ENCODE data around the gene G2E3.

GRCh38 chr14:30564235-30564867 is 5.4 kb downstream of the G2E3 start:
- no peak for TF ChIP-seq CTCF (conservative IDR thresholded peaks at IDR 0.05; ENCODE audit: low read depth, low read length)
- no peak for TF ChIP-seq EZH2phosphoT487 (IDR thresholded peaks at IDR 0.05; ENCODE audit: borderline replicate concordance, low read length)
- TF ChIP-seq EZH2 (IDR thresholded peaks at IDR 0.05; ENCODE audit: low read length, unreplicated experiment), result no peak
